ENCODE results near the gene LTBR.

LTBR gene

DNA sequence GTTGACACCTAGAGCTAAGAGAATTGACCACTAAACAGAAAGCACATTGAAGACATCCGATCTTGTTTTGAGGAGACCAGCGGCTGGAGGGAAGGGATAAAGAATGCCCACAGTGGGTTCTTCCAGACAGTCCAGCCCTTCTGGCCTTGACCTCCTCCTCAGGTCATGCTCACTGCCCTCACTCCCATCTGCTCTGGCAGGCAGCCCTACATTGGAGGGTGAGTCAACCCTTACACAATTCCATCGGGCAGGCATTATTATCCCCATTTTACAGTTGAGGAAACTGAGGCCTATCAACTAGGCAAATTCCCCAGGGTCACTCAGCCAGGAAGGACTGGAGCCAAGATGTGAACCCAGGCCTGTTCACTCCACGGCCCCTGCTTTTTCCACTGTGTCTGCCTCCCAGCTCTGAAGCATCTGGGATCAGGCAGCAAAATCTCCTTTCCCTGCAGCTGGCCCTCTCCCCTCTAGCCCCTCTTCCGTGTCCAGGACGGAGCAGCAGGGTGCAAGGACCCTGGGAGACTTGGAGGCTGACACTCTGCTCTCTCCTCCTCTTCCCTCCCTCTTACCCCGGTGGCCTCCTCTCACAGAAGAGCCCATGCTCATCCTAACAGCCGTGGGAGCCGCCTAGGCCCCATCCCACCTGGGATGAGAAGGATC, 13.9 kb upstream of the LTBR start:
- DNase-seq = no peak

DNA sequence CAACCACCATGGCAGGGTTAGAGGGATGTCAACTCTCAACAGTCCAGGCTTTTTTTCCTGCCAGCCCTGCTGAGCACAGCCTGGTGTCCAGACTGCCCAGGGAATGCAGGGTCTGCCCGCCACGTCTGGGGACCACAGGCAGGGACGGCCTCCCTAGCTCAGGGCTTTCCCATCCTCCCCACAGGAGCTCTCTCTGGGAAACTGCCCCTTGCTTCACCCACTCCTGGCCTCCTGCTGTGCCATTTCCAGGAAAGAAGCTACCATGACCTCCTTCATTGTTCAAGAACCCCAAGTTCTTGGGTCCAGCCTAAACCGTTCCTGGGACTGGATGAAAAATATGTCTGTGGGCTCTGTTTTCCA, 13.4 kb upstream of the LTBR start:
- no peak for DNase-seq

DNA sequence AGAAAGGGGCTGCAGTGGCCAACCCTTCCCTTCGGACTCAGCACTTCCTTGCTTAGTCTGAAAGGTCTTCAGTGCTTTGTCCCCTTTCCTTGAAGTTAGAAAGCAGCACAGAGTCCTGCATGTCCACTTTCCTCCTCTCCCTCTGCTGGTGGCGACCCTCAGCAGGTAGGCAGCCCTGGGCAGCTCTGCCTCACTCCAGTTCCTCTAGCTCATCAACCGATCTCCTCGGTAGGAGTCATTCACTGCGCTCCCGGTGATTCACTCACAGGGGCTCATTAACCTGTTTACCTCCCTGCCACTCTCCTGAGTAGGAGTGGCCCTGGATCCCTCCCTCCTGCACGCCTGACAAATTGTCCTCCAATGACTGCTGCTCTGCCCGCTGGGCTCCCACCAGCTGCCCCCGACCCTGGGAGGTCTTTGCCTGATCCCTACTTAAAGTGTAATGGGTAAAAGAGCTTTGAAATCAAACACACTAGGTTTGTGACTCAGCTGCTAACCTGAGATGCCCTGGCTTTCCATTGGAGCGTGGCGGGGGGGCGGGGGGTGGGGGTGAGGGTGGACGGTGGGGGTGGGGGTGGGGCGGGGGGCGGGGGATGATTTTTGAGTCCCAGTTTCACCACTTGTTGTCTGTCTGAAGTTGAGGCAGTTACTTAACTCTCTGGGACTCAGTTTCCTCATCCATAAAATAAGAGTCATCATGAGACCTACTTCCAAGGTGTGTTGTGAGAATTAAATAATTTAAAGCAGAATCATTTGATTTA, 12.8 kb upstream of the LTBR start:
- DNase-seq = peak; percentile 58 to 63

DNA sequence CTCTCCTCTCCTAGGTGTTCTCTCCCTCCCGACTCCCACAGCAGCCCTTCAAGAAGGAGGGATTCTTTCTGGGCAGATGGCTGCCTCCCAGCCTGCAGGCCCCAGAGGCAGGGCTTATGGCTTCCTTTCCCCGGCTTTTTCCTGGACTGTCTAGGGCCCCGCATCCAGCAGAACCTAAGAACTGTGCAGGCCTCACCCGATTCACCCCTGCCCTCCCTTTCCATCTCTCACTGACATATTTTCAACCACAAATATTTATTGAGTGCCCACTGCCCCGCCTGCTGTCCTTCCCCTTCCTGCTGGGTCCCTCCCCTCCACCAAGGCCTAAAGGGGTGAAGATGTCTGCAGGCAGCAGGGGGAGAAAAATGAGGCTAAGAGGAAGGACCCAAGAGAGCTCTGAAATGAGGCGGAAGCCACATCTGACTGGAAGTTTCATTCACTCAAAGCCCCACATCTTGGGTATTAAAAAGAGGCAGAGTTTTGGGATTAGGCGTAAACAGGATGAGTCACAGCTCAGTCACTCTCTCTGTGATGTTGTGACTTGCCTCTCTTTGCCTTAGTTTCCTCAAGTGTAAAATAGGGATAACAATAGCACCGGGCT, 11.5 kb upstream of the LTBR start:
- DNase-seq = peak; percentile 44 to 75

DNA sequence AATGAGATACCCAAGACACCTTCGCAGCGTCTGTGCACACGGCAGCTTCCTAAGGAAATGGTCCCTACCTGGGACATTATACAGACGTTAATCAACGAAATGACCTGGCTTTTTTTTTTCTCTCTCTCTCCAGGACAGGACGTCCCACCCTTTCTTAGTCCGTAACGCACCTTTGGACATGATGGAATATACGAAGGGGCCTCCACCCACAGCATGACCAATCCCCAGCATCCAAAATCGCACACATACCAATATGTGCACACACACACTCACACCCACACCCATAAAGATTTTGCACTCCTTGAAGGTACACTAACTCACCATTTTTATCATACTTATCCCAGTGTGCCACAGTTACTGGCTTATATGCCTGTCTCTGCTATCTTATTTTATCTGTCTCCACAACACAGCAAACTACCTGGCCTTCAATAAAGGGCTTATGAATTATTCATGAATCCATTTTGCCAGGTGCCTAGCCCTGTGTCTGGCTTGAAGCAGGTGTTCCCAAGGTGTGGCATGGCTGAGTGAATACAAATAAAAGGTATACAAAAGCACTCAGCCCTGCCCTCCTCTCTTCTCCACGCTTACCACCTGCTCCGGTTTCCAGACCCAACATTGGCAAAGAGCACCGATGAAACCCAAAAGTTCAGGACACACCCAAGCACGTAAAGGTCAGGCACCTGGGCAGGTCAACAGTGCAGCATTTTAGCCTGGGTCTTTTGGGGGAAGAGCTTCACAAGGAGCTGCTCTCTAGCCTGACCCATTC, 10.8 kb upstream of the LTBR start:
- DNase-seq = peak; percentile 90 to 94

DNA sequence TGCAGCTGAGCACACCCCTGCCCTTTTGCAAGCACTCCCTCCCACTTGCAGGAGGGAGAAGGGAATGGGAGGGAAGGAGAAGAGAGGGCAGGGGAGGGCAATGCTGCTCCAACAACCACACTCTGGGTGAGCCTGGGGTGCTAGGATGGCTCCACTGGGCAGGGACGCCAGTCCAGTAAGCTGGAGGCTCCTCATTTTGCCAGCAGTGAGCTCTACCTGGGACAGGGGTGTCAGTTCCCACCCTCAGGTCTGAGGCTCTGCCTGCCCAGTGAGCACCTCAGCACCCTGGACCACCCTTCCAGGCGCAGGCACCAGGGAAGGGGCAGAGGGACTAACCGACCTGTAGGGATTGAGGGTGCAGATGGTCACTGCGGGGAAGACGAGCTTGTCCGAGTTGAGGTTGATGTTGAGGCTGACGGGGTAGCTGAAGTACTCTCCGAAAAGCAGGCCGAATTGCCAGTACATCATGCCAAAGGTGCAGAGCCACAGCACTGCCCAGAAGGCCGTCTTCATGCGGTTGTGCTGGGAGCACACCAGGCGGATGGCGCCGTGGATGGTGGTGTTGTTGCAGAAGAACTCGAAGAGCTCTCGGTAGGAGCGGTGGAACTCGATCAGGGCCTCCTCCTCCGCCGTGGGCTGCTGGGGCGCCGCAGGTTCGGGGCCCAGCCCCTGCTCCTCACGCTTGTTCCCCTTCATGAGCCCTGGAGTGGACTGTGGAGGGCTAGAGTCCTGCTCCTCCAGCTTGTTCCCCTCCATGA, 9.8 kb upstream of the LTBR start:
- DNase-seq = no peak

DNA sequence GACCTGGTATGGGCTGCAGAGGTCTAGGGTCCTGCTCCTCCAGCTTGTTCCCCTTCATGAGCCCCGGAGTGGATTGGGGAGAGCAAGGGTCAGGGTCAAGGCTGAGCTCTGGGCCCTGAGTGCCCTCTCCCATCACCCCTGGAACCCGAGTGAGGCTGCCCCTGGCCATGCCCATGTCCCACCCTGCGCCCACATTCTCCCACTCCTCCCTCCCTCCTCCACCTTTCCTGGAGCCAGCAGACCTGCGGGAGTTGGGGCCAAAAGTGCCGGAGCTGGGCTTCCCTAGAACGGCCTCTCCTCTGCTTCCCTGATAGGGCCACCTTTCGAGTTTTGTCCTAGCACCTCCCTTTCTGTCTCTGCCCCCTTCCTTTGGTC, 9.2 kb upstream of the LTBR start:
- no peak for DNase-seq

DNA sequence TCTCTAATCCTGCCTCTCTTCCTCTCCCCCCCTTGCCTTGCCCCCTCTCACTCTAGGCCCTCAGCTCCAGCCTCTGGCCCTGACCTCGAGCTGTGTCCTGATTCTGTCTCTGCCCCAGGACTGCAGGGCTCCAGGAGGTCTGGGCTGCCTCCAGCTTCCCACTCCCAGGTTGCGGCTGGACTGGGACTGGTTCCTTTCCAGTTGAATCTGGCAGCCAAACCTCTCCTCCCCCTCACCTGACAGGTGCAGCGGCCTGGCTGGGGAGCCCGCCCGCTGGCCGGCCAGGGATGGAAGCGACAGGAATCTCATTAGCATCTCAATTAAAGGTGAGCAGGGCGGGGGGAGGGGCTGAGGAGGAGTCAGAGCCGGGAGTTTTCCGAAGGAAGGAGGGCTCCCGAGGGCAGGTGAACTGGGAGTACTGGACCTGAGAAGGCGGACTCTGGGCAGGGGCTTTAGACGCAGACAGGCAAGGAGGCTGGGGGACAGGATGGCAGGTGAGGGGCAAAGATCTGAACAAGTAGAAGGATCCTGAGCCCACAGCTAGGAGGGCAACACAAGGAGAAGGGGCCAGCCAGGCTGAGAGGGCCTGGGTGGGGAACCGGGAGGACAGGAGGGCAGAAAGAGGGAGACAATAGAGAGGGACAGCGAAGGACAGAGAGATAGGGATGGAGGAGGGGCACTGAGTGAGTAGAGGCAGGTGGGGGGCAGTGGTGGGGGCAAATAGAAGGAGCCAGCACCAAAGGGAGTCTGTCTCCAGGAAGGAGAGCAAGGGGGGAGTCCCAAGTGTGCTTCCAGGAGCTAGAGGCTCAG, 8.5 kb upstream of the LTBR start, which contains the start of gene SCNN1A:
SCNN1A (minus strand) TSS at position 295 of the 810 bp plus-strand sequence. CDS start 780 bp downstream, outside the sequence.
- peak; percentile 49 to 75 for DNase-seq

DNA sequence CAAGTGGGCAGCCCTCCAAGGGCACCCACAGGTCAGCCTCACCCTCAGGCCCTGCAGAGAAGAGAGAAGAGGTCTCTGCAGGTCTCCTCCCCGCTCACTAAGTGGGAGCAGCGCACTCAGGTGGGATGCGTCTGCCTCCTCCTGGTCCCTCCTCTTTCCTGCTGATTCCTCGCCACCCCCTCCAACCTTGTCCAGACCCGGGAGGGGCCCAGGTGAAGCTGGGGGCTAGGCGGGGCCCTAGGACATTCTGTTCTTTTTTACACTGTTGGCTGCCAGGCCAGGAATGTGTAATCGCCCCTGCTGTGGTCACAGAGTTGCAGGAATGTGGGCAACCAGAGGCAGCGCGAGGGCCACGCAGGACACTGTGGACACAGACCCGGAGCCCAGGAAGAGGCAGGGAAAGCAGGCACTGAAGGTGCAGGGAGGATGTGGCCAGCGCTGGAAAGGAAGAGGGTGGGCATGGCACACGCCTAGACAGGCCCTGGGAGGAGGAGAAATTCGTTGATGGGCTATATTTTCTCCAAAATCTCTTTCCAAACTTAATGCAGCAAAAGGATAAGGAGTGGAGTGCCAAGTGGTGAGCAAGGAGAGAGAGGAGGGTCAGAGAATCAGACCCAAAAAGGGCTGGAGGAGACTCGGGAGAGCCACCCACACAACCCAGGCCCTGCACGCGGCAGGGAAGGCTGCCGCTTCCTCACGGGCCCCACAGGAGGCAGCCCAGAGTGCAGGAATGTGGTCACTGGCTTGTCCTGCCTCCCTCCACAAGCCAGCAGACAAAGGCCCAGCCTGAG, 7.7 kb upstream of the LTBR start:
- DNase-seq = no peak

DNA sequence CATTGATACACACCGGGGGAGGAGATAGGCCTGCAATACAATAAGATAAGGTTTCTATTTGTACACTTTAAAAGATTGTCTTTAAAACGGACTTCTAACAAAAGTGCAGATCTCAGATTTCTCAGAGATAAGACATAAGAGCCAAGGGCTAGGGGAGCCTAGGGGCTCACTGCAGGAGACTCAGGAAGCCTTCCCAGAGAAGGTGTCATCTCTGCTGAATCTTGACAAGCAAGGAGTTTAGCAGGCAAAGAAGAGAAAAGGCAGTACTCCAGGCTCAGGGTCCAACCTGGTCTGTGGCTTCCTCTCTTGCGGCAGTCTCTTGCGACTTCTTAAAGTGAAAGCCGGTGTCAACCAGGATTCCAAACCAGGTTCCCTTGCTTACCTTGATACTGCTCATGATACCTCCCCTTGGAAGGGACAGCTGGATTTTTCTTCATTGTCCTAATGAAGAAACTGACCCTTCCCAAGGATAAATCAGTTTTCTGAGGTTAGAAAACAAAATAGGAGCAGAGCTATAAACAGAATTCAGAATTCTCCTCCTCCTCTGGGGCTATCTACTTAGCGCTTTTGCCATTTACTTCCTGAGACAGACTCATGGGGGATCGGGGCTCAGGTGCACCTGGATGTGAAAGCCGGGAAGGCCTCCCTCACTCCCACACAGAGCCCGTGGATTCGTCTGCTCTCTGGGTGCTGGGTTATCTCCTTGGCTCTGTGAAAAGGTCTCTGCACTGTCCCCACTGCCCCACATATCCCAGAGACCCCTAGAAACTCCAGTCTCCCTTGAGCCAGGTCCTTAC, 6.9 kb upstream of the LTBR start:
- no peak for DNase-seq

DNA sequence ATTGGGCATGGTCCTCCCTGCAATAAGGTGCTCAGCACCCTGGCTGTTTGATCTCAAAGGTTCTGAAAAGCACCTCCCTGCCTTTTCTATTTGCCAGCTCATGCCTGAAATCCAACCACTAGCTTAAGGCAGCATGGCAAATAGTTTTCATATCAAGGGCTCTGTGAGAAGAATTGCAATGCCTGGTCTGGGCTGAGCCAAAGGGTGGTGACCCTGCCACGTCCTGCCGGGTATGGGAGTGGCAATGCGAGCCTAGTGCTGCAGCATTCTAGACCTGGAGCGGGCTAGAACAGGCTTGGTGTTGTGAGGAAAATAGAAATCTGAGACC, 6.3 kb upstream of the LTBR start:
- no peak for DNase-seq

DNA sequence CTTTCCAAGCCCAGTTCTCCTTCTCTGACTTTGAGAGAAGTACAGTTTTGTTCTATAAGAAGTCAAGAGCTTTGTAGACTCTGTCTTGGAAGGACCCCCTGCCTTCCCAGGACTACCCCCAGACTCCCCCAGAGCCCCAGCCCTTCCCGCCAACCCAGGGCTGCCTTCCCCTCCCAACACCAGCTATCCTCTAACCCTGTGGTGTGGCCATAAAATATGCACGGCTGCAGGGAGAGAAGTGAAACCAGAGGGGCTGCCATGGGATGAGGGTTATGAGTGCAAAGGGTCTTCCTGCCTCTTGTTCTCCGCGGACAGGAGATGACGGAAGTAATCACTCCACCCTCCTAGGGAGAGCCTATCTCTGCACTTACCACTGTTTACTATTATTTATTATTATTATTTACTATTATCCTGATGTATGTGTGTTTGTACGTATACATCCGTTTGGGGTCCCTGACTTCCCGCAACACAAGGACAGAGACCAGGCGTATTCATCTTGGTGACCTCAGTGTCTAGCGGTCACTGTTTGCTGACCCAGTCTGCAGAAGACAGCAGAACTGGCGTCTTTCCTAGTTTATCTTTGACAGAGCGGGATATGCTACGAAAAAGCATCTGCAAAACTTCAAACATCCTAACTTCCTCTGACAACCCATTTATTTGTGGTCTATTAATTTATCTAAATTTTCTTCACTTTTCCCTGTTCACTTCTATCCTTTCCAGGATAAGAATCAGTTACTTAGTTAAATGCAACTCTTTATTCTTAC, 5.1 kb upstream of the LTBR start:
- no peak for DNase-seq

DNA sequence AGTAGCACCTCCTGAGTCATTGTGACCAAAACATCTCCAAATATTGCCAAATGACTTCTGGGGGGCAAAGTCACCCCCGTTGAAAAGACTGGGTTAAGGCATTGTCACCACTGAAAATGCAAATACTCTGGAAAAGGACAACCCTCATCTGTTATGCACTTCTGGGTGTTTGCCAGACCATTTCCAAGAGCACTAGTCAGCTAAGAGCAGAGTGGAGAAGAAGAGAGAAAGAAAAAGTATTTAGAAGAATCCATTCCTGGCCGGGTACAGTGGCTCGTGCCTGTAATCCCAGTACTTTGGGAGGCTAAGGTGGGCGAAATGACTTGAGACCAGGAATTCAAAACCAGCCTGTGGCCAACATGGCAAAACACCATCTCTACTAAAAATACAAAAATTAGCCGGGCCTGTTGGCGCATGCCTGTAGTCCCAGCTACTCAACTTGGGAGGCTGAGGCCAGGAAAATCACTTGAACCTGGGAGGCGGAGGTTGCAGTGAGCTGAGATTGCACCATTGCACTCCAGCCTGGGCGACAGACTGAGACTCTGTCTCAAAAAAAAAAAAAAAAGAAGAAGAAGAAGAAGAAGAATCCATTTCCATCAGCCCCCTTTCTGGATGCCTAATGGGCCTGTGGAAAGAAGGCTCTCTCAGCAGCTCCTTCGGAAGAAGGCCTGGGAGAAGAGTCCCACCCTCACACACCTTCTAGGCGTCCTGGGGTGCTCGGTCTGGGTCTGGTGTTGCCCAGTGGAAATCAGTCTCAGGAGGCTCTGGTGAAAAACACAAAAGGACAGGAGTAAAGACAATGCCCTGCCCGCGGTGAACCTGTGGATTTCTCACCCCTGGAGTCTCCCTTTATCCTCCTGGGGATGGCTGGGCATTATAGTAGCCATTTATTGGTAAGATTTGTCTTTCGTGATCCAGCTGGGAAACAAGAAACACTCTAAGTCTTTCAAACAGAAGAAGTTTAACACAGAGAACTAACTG, 3.5 kb upstream of the LTBR start:
- DNase-seq = no peak

DNA sequence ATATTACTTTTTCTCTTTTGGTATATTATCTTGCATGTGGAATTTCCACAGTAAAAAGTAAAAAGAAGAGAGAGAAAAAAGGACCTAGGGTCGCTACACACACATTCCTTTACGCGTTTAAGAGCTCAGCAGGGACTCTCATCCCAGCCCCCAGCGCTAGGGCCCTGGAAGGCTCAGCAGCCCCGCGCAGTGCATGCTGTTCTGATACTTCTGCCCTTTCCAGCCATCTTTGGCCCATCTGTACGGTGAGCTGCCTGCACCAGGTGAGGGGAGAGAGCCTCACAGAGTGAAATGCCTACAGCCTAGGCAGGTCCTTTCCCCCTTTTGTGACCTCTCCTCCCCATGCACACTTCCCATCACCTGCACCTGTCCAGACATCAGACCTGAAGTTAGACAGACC, 1.6 kb upstream of the LTBR start:
- no peak for DNase-seq

DNA sequence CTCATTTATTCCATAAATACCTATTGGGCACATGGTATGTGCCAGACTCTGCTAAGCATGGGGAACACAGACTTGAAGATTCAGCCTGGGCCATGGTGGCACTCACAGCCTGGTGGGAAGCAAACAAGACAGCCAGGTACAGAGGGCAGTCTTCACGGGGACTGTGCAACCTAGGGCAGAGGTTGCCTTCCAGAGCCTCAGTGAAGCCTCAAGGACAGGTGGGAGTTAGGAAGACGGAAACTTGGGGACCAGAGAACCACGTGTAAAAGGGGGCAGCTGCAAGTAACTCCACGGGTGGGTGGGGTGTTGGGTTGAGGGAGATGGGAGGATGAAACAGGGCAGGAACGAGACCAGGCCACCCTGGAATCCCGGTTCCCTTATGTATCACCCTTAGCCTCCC, 980 bp upstream of the LTBR start:
- DNase-seq = no peak

DNA sequence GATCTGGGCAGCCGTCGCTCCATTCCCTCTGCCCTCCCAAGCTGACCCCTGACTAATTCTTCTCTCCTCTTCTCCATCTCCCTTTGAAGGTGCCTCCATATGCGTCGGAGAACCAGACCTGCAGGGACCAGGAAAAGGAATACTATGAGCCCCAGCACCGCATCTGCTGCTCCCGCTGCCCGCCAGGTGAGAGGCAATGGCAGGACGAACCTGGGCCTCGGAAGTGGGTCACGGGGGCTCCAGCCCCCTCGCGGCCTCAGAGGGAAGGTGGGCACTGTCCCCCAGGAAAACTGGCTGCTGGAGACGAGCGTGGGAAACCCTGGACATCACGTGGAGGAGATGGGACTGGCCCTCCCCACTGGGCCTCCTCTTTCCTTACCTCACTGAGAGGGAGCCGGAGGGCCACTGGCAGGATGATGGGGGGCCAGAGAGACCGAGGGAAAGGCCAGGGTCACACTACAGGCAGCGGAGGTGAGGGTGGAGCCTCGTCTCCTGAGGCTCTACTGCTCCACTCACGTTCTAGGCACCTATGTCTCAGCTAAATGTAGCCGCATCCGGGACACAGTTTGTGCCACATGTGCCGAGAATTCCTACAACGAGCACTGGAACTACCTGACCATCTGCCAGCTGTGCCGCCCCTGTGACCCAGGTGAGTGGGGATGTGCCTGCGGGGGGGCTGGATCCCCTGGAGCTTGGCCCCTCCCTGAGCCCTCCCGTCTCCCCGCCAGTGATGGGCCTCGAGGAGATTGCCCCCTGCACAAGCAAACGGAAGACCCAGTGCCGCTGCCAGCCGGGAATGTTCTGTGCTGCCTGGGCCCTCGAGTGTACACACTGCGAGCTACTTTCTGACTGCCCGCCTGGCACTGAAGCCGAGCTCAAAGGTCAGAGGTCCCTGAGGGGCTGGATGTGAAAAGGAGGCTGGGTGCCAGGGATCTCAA, 806 bp downstream of the LTBR start:
- no peak for DNase-seq

DNA sequence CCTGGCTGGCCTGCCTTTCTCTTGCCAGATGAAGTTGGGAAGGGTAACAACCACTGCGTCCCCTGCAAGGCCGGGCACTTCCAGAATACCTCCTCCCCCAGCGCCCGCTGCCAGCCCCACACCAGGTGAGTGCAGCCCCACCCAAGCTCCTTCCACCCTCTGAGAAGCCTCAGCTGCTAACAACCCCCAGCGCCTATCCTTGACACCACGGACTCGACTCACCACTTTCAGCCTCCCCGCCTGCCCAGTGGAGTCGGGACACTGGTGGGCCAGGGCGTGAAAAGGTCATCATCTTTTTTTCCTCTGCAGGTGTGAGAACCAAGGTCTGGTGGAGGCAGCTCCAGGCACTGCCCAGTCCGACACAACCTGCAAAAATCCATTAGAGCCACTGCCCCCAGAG, 2.1 kb downstream of the LTBR start:
- no peak for DNase-seq

All from NCI-H187 (cell line).